ENCODE results near the gene ABLIM2.

ABLIM2 gene

DNA sequence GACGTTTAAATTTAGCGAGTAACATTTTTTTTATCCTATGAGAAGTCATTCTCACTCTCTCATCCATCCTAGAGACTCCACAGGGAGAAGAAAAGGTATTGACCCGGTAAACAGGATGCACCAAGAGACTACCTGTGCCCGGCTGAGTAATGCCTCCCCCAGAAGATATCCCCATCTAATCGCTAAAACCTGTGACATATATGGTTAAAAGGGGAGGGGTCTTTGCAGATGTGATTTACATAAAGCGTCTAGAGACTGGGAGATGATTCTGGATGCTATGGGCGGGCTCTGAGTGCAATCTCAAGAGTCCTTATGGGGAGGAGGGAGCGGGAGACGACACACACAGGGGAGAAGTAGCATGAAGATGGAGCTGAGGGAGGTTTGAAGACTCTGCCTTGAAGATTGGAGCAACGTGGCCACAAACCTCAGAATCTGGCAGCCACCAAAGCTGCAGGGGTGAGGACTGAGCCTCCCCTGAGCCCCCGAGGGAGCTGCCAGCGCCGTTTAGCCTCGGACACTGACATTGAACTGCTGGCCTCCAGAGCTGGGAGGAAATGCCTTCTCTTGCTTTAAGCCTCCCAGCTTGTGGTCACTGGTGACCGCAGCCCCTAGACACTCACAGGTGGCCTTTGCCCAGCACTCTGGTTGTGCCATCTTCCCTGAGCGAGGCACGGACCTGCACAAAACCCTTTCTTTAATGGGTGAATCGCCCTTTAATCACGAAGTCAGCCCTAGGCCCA, 11.2 kb downstream of the ABLIM2 start:
- no peak overlapping the region for H3K4me3 ChIP-seq (ENCODE audit: low read depth, low read length)
- no peak for DNase-seq (ENCODE audit: low read depth)
- TF ChIP-seq, protein P1, sequence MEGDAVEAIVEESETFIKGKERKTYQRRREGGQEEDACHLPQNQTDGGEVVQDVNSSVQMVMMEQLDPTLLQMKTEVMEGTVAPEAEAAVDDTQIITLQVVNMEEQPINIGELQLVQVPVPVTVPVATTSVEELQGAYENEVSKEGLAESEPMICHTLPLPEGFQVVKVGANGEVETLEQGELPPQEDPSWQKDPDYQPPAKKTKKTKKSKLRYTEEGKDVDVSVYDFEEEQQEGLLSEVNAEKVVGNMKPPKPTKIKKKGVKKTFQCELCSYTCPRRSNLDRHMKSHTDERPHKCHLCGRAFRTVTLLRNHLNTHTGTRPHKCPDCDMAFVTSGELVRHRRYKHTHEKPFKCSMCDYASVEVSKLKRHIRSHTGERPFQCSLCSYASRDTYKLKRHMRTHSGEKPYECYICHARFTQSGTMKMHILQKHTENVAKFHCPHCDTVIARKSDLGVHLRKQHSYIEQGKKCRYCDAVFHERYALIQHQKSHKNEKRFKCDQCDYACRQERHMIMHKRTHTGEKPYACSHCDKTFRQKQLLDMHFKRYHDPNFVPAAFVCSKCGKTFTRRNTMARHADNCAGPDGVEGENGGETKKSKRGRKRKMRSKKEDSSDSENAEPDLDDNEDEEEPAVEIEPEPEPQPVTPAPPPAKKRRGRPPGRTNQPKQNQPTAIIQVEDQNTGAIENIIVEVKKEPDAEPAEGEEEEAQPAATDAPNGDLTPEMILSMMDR (IDR thresholded peaks at IDR 0.05; ENCODE audit: insufficient read depth, low read depth, low read length, missing control alignments) = no peak

DNA sequence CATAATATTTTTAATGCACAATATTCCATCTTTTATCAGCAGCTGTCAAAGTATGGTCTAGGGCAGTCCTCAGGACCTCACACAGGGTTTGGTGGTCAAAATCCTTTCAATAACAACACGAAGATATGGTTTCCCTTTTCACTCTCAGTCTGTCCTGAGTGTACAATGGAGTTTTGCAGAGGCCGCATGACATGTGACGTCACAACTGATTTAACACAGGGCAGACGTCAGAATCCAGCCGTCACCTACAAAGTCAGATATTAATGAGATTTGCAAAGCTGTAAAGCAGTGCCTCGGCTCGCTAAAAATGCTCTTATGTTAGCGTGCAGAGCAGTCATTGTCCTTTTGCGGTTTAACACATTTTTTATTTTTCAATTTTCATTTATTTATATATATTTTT, 12.5 kb downstream of the ABLIM2 start:
- TF ChIP-seq, protein P1 (IDR thresholded peaks at IDR 0.05; ENCODE audit: insufficient read depth, low read depth, low read length, missing control alignments) = no peak
- no peak overlapping the region for H3K4me3 ChIP-seq (ENCODE audit: low read depth, low read length)
- no peak for DNase-seq (ENCODE audit: low read depth)

DNA sequence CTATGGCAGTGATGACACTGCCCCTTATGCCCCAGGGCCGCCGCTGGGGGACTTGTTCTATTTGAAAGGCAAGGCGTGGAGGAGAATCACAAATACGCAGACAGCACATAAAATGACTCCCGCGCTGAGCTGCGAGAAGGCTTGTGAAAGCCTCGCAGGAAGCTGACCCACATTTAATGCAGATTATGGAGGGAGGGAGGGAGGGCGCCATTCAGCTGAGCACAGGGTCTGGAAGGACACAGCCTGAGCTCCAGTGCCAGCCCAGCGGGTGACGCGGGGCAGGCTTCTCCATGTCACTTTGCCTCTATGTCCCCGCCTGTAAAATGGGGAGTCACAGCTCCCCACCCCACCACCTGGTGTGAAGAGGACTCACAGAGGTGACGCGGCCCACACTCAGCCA, 14.3 kb downstream of the ABLIM2 start:
- no peak for DNase-seq (ENCODE audit: low read depth)
- TF ChIP-seq, protein P1 (IDR thresholded peaks at IDR 0.05; ENCODE audit: insufficient read depth, low read depth, low read length, missing control alignments) = no peak
- no peak overlapping the region for H3K4me3 ChIP-seq (ENCODE audit: low read depth, low read length)

DNA sequence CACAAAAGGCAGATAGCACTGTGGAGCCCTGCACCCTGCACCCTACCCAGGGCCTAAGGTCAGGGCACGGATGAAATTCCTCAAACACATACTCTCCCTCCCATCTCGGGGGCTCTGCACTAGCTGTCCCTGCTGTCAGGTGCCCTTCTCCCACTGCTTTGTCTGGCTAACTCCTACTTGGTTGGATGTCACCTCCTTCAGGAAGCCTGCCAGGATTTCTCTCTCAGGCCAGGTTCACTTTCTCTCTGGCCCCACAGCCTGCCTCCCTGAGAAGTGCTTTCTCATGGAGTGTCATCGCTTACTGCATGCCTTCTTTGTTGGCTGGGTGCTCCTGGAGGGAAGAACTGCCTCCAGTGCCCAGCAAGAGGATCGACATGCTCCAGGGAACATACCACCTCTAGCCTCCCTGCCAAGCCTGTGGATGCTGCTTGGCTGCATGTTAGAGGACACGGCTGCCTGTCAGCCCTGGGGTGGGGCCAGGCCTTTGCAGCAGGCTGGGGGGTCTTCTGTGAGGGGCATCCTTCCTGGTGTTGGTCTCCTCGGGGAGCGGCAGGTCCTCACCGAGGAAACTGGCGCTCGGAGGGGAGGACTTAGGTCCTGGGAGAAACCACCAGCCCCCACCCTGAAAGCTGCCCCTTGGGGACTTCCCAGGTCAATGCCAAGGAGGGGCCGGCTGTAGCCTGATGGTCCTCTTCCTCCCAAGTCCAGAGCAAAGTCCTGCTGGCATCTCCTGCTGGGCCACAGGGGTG, 15.0 kb downstream of the ABLIM2 start:
- TF ChIP-seq, protein P1 (IDR thresholded peaks at IDR 0.05; ENCODE audit: insufficient read depth, low read depth, low read length, missing control alignments) = no peak
- H3K4me3 ChIP-seq (ENCODE audit: low read depth, low read length) = no peak overlapping the region
- DNase-seq (ENCODE audit: low read depth) = no peak

DNA sequence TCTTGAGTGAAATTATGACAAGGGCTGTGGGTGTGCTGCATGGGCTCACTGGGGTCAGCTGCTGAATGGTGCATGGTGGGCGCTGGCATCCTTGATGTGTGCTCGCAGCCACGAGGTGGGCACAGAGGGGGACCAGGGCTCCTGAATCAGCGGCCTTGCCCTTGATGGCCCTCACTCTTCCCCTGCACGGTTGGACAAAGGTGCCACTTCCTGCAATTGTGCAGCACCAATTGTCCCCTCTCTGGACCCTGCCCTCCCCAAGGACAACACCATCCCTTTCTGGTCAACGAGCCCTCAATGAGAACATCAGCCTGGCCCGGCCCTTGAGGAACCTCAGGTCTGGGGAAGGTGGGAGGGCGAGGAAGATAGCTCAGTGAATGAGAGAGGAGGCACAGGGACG, 16.1 kb downstream of the ABLIM2 start:
- DNase-seq (ENCODE audit: low read depth) = no peak
- TF ChIP-seq, protein P1 (IDR thresholded peaks at IDR 0.05; ENCODE audit: insufficient read depth, low read depth, low read length, missing control alignments) = no peak

DNA sequence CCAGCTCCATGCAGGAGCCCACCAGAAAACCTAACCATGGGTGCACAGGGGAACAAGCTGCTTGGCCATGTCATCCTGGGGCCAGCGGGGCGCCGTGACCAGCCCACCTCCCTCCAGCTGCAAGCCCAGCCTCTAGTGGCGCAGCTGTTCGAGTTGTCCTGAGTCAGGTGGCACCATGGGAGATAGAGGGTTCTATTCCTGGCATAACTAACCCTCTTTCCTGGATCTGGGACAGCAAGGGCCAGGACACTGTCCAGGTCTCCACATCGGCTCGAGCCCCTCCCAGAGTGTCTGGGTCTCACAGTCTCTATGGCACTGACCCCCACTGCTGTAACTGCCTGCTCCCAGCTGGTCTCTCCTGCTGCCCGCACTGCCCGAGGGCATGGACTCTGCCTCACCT, 16.7 kb downstream of the ABLIM2 start:
- TF ChIP-seq, protein P1 (IDR thresholded peaks at IDR 0.05; ENCODE audit: insufficient read depth, low read depth, low read length, missing control alignments) = no peak
- DNase-seq (ENCODE audit: low read depth) = no peak
- no peak overlapping the region for H3K4me3 ChIP-seq (ENCODE audit: low read depth, low read length)

More for the DNA sequence above, 16.1 kb downstream of the ABLIM2 start:
- no peak overlapping the region for H3K4me3 ChIP-seq (ENCODE audit: low read depth, low read length)

Data from GM12865 (cell line).